Right hindlimb (tissue), 1 donor: ENCODE data around the gene STX19.
"Not testable (repeated sequence)": the region's sequence is repeated elsewhere in the genome, so short reads cannot be mapped to it uniquely, and the experiment has no call there.

Experiments used
- DNase-seq: peaks from one replicate; pipeline ENCODE4 v3.0.0-alpha.2; 2018

STX19 gene

DNA sequence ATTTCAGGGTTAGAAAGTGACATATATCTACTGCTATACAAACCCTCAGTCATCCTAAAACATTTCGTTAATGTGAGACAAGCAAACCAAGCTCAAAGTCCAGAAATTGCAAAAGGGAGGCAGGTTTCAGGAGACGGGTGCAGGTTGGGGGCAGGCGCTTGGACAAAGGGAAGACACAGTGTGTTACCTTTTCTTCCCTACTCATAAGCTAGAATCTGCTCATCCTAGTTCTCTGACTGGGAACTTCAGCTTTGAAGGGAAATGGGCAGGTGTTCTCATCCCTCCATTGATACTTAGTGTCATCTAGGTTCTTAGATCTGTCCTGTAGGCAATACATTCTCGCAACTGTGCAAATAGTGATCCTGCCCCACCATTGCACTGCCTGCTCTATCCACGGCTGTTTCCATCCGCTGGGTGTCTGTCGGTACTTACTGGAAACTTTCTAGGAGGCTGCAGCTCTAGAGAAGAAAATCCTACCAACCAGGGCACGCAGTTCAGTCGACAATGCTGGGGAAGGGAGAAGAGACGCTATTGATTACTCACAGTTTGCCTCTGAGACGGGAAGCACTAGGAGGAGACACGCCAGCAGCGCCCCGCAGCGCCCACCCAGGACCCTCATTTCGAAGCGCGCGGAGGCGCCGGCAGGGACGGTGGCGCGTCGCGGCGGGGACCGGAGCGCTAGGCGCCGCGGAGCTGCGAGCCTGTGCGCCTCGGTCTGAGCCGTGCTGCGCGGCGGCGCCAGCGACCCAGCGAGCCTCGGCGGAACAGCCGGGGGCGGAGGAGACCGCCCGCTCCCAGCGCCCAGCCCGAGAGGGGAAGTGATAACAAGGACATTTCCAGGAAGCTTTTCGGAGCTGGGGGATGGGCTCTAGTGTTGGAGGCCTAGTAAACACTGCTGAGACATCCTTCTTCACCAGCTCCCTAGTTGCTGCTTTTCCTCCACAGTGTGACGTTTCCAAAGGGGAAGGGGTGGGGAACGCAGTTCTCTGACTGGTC is 55.0 kb downstream of the STX19 start, which contains the start of gene PROS1:
Gene PROS1, minus strand, starts transcription at position 766 of the 996 bp plus-strand sequence. Its CDS starts 147 bp downstream, at position 619.
- peak; percentile 90 for DNase-seq

DNA sequence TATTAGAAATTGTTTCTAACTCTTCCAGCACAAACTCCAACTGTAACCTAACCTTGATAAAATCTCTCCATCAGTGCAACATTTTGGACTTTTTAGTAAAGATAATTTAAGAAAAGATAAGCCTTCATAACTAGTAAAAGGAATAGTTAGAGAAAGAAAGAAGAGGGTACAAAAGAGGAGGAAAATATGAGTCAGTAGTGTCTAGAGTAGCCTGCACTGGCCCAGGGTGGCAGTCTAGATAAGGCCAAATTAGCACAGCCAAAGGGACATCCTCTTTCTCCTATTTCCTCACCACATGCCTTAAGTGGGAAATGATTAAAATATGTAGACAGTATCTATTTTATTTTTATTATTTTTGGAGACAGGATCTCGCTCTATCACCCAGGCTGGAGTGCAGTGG is 58.4 kb downstream of the STX19 start:
- no peak for DNase-seq

DNA sequence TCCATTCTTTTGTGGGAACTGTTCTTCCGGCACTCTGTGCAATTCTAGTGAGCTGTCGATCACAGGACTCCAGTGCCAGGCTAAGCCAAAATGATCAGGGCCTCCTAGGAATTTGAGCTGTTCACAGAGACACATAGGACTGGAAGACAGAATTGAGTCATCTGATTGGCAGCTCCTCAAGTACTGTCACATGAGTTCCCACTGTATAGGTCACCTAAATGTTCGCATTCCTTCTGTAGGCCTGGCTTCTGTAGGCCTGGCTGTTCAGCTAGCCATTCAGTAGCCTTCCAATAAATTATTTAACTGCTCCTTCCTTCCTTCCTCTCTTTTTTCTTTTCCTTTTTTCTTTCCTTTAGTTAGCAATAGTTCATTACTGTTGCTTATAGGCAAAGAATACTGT is 59.0 kb downstream of the STX19 start:
- no peak for DNase-seq

DNA sequence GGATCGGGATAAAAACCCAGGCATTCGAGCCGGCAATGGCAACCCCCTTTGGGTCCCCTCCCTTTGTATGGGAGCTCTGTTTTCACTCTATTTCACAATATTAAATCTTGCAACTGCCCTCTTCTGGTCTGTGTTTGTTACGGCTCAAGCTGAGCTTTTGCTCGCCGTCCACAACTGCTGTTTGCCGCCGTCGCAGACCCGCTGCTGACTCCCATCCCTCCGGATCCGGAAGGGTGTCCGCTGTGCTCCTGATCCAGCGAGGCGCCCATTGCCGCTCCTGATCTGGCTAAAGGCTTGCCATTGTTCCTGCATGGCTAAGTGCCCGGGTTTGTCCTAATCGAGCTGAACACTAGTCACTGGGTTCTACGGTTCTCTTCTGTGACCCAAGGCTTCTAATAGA is 63.3 kb downstream of the STX19 start:
- not testable (repeated sequence) for DNase-seq
